Prostate gland (tissue), 2 donors: ENCODE data around the gene GPR146. TPM values are rescaled to one million over a fixed set of nuclear protein-coding genes. Genes with fewer than 3 reads are reported as not detected.
A peak's percentile ranks its signal among the peaks of the same experiment; 100 is the strongest.

ENCODE experiments used
- DNase-seq: peaks from one replicate; pipeline ENCODE4 v3.0.0-alpha.2; 2019; ENCODE audit warnings: low spot score
- H3K27ac ChIP-seq, 2 donors: fragments of 200-600 bp; sonication (generic); 2 replicates each; pipeline ENCODE4 v1.5.1; 2017 to 2019
- H3K27me3 ChIP-seq: fragments of 200-600 bp; sonication (generic); replicated peaks from 2 replicates; pipeline ENCODE4 v1.5.1; 2019; ENCODE audit not compliant: insufficient read depth
- H3K36me3 ChIP-seq, 2 donors: fragments of 200-600 bp; sonication (generic); 1 replicate in 1 of 2; 2 replicates in 1 of 2; pipeline versions ENCODE4 v1.5.1 to v1.8.1; 2017 to 2019
- H3K4me1 ChIP-seq: fragments of 200-600 bp; sonication (generic); replicated peaks from 2 replicates; pipeline ENCODE4 v1.5.1; 2019
- H3K4me3 ChIP-seq, 2 donors: fragments of 200-600 bp; sonication (generic); 2 replicates each; pipeline ENCODE4 v1.5.1; 2017 to 2019
- H3K9me3 ChIP-seq: fragments of 200-600 bp; sonication (generic); 2 replicates; pipeline ENCODE4 v1.5.1; 2017
- POLR2A ChIP-seq: fragments of 450-650 bp; IDR thresholded peaks from one replicate; pipeline ENCODE4 v1.6.1; 2016; ENCODE audit warnings: antibody characterized with exemption, mild to moderate bottlenecking
- POLR2AphosphoS5 ChIP-seq: sonication (generic); formaldehyde crosslinking; IDR thresholded peaks from one replicate; pipeline ENCODE4 v1.6.1; 2017; ENCODE audit warnings: antibody characterized with exemption
- WGBS: methylation state at CpG from one replicate; pipeline ENCODE4 v1.1.5; 2018; 5-methylcytosine and 5-hydroxymethylcytosine counted together
- intact Hi-C: fragments of 100-400 bp; cut with DNase I; formaldehyde crosslinking; loops from one replicate; pipeline ENCODE4 v1.14.2; 2022
- total RNA-seq, 2 donors: library from RNA; depleted of rRNA; stranded (reverse); fragments of >200 nt; gene quantifications; one replicate each; pipeline ENCODE4 v1.1.0, GENCODE V29; 2016
- TF ChIP-seq, protein P1 (sequence below), 4 experiments: fragments of 200-600 bp in 2 of 4; fragments of 450-650 bp in 2 of 4; sonication (generic) in 2 of 4; IDR thresholded peaks; 1 replicate in 3 of 4; 2 replicates in 1 of 4; pipeline ENCODE4 v1.5.1; 2016 to 2019; ENCODE audit warnings: antibody characterized with exemption in 4 of 4, mild to moderate bottlenecking in 2 of 4, moderate library complexity in 2 of 4

The GPR146 gene
- total RNA-seq, 2 donors from 2014 or later = 6.1 to 25.9 TPM

DNA sequence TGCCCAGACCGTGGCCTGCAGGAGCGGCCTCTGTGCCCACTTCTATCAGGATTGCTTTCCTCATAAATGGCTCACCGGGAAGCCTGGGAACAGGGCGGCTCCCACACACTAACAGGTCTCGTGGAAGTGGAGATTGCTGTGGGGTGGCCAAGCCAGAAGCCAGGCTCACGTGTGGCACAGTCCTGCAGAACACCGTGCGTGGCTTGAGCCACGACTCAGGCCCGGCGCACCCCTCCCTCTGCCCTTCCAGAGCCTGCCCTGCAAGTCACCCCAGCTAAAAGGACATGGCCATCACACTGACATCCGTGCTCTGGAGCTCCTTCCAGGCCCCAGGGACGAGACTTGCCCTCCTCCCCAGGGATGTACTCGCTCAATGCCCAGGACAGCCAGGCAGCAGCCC is 50.5 kb downstream of the GPR146 start:
- no peak for TF ChIP-seq POLR2AphosphoS5
- 82% methylated on average over 14 of the region's 14 CpGs for WGBS
- Histone ChIP-seq H3K27me3 (no peaks in the 10 kb centered on the region), H3K9me3 (no peaks in the 10 kb centered on the region), H3K36me3 (no peaks in the 10 kb centered on the region), H3K4me3 (no peak overlapping the region), H3K4me1 (peaks cover 14% of the 10 kb centered on the region), H3K27ac (peak overlapping the region in 1 of 2 donors; percentile 35)
- DNase-seq = no peak
- intact Hi-C loops = no loop called here

DNA sequence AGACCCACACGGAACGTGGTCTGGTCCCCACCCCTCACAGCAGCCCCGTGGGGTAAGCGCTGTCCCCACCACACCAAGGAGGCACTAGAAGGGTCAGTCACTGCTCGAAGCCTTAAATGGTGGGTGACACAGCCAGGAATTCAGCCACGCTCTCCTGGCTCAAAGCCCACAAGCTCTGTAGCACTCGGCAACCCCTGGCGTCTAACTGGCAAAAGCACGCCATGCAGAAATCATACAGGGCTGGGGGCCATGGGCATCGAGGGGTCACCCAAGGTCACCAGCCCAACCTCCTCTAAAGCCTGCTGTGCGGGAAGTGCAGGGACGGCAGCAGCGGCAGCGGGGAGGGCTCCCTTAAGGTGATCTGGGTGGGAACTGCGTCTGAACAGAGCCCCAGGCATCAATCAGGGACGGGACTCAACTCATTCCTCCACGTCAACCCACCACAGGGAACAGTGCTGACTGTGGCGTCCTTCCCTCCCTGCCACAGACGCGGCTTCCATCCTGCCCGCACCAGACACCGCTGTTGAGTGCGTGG is 51.3 kb downstream of the GPR146 start:
- H3K27ac ChIP-seq = peak overlapping the region; percentile 26 to 45
- 48% methylated on average over 23 of the region's 23 CpGs for WGBS
- TF ChIP-seq POLR2A = no peak
- TF ChIP-seq, protein P1, sequence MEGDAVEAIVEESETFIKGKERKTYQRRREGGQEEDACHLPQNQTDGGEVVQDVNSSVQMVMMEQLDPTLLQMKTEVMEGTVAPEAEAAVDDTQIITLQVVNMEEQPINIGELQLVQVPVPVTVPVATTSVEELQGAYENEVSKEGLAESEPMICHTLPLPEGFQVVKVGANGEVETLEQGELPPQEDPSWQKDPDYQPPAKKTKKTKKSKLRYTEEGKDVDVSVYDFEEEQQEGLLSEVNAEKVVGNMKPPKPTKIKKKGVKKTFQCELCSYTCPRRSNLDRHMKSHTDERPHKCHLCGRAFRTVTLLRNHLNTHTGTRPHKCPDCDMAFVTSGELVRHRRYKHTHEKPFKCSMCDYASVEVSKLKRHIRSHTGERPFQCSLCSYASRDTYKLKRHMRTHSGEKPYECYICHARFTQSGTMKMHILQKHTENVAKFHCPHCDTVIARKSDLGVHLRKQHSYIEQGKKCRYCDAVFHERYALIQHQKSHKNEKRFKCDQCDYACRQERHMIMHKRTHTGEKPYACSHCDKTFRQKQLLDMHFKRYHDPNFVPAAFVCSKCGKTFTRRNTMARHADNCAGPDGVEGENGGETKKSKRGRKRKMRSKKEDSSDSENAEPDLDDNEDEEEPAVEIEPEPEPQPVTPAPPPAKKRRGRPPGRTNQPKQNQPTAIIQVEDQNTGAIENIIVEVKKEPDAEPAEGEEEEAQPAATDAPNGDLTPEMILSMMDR (IDR thresholded peaks at IDR 0.05) = no peak
- no peak for TF ChIP-seq POLR2AphosphoS5
- DNase-seq = no peak
- H3K4me3 ChIP-seq = no peak overlapping the region
- H3K4me1 ChIP-seq = peaks cover 14% of the 10 kb centered on the region
- H3K27me3 ChIP-seq = no peaks in the 10 kb centered on the region
- H3K9me3 ChIP-seq = no peaks in the 10 kb centered on the region
- intact Hi-C loops = no loop called here
- H3K36me3 ChIP-seq = no peaks in the 10 kb centered on the region

DNA sequence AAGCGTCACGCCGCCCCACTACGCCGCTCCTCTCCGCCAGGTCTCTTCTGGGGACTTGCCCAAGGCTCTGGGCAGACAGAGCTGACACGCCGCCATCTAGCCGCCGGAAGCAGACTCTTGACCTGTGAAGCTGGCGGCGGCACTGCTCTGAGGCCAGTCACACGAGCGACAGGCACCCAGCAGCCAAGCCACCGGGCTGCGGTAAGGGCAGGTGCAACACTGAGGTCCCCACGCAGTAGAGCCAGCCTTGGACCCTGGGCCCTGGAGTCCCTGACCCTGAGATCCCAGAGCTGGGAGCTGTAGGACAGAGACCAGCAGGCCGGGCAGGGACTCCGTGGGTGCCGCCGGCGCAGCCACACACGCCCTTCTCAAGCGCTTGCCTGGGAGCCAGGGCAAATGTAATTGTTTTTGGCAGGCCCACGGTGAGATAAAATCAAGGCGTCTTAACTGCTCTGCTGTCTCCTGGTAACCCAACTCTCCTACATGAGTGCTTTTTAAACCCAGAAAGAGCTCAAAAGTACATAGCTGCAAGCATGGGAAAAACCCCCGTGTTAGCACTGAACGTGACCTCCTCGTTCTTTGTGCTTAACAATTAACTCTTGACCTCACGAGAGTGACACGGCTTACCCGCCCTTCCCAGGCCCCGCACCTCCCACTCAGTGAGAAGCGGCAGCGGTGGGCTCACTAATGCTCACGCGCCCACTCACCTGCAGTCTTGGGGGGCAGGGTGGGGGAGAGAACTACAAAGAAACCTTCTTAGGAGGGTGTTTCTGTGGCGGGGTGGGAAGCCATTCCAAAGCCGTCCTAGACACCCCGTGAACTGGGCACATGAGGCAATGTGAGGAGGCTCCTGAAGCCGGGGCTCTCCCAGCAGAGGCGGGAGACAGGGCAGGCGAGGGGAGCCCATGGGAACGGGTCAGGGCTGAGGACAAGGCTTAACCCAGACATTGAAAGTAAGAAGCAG is 52.1 kb downstream of the GPR146 start:
- no peaks in the 10 kb centered on the region for H3K9me3 ChIP-seq
- no peaks in the 10 kb centered on the region for H3K27me3 ChIP-seq
- TF ChIP-seq POLR2A (no peak), POLR2AphosphoS5 (no peak)
- TF ChIP-seq, protein P1 (IDR thresholded peaks at IDR 0.05) = no peak
- DNase-seq = peak; percentile 58
- H3K36me3 ChIP-seq = no peaks in the 10 kb centered on the region
- intact Hi-C loops = no loop called here
- peaks cover 14% of the 10 kb centered on the region for H3K4me1 ChIP-seq
- WGBS = 34% methylated on average over 42 of the region's 44 CpGs
- peak overlapping the region; percentile 43 to 45 for H3K27ac ChIP-seq
- no peak overlapping the region for H3K4me3 ChIP-seq

DNA sequence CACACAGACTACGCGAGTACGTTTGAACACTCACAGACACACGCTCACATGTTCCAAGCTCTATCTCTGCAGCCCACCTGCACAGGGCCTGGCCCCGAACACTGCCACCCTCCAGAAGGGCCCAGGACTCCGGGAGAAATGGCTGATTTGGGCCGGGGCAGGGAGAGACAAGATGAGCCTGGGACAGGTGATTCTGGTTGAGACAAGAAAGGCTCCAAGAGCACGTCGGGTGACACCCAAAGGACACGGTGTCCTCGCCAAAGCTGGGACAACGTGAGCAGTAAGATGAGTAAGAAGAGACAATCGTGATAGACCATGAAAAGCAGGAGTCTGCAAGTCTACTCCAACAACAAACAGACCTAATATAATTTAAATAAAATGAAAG is 52.8 kb downstream of the GPR146 start:
- intact Hi-C loops = no loop called here
- no peak overlapping the region for H3K4me3 ChIP-seq
- peak; percentile 66 for TF ChIP-seq POLR2AphosphoS5
- TF ChIP-seq POLR2A = no peak
- 68% methylated on average over 13 of the region's 13 CpGs for WGBS
- no peaks in the 10 kb centered on the region for H3K9me3 ChIP-seq
- no peaks in the 10 kb centered on the region for H3K36me3 ChIP-seq
- H3K4me1 ChIP-seq = peaks cover 14% of the 10 kb centered on the region
- DNase-seq = peak; percentile 57
- peak overlapping the region in 1 of 2 donors; percentile 43 for H3K27ac ChIP-seq
- no peaks in the 10 kb centered on the region for H3K27me3 ChIP-seq

DNA sequence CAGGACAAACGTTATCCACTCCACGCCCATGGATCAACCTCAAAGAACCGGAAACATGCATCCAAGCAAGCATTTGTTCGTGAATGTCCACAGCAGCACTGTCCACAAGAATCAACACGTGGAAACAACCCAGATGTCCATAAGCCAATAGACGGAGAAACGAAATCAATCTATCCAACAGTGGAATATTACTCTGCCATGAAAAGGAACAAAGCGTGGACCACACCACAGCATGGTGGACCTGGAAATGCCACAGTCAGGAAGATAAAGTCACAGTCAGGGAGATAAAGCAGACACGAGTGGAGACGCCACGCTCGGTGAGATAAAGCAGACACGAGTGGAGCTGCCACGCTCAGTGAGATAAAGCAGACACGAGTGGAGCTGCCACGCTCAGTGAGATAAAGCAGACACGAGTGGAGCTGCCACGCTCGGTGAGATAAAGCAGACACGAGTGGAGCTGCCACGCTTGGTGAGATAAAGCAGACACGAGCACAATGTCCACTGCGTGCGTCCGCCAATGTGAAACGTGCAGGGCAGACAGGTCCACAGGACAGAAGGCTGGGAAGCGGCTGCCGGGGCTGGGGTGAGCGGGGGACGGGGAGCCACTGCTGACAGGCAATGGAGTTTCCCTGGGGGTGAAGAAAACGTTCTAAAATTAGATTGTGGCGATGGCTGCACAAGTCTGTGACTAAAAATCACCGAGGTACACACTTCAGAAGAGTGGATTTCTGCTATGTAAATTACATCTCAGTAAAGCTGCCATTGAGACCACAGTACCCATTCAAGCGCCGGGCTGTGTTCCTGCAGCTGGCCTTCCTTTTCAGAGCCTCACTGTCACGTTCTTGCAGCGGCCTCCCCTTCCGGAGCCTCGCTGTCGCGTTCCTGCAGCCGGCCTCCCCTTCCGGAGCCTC is 54.2 kb downstream of the GPR146 start:
- no peak for DNase-seq
- intact Hi-C loops = no loop called here
- TF ChIP-seq POLR2A (no peak), POLR2AphosphoS5 (no peak)
- TF ChIP-seq, protein P1 (IDR thresholded peaks at IDR 0.05) = no peak
- Histone ChIP-seq H3K27ac (no peak overlapping the region), H3K4me3 (no peak overlapping the region), H3K9me3 (no peaks in the 10 kb centered on the region), H3K27me3 (no peaks in the 10 kb centered on the region), H3K4me1 (peaks cover 14% of the 10 kb centered on the region), H3K36me3 (no peaks in the 10 kb centered on the region)
- 94% methylated on average over 43 of the region's 43 CpGs for WGBS
